Ovary (tissue), 9 donors: ENCODE data around the gene ENOPH1. TPM values are rescaled to one million over a fixed set of nuclear protein-coding genes. Genes with fewer than 3 reads are reported as not detected.

Experiments used
- DNase-seq, 5 donors: peaks; one replicate each; pipeline ENCODE4 v3.0.0-alpha.2; 2019 to 2020
- H3K27ac ChIP-seq, 2 donors: fragments of 200-600 bp; one replicate each; pipeline versions ENCODE4 v1.5.1 to v1.8.0; 2019 to 2022
- H3K27me3 ChIP-seq: fragments of 200-600 bp; one replicate; pipeline ENCODE4 v1.8.0; 2022
- H3K36me3 ChIP-seq: fragments of 200-600 bp; sonication (generic); one replicate; pipeline ENCODE4 v1.5.1; 2019
- H3K4me1 ChIP-seq: one replicate; pipeline ENCODE4 v1.8.1; 2013; ENCODE audit warnings: mild to moderate bottlenecking, moderate library complexity; ENCODE audit not compliant: insufficient read depth
- H3K4me3 ChIP-seq: fragments of 200-600 bp; sonication (generic); one replicate; pipeline ENCODE4 v1.5.1; 2017
- H3K9me3 ChIP-seq, 2 donors: fragments of 200-600 bp in 1 of 2; sonication (generic) in 1 of 2; one replicate each; pipeline versions ENCODE4 v1.5.1 to v1.8.1; 2013 to 2019; ENCODE audit warnings: mild to moderate bottlenecking in 1 of 2, moderate library complexity in 1 of 2
- EP300 ChIP-seq: sonication (generic); formaldehyde crosslinking; IDR thresholded peaks from one replicate; pipeline ENCODE4 v1.6.1; 2017; ENCODE audit warnings: antibody characterized with exemption
- POLR2A ChIP-seq: fragments of 450-650 bp; IDR thresholded peaks from one replicate; pipeline ENCODE4 v1.6.1; 2017; ENCODE audit warnings: antibody characterized with exemption, mild to moderate bottlenecking, moderate library complexity
- WGBS, 3 donors: extraction: QIAGEN DNeasy Blood & Tissue Kit in 1 of 3; methylation state at CpG; one replicate each; pipeline versions ENCODE4 v1.1.5 to v1.1.7; 2013 to 2017; 5-methylcytosine and 5-hydroxymethylcytosine counted together
- intact Hi-C, 4 donors: fragments of 100-400 bp; cut with DNase I; formaldehyde crosslinking; loops; one replicate each; pipeline versions ENCODE4 v1.11.0 to v1.15.1; 2022 to 2023
- polyA plus RNA-seq, 2 donors: library from polyadenylated mRNA; stranded (reverse); fragments of 200-250 nt in 1 of 2; fragments of 350-450 nt in 1 of 2; fragmentation: Illumina TruSeq in 1 of 2; extraction: RNeasy Lipid Tissue Mini Kit (QIAGEN cat#74804) in 1 of 2; gene quantifications; one replicate each; pipeline ENCODE4 v1.2.3, GENCODE V29; 2013 to 2014
- total RNA-seq, 7 donors: library from RNA; depleted of rRNA in 2 of 7; stranded (reverse); fragments of >200 nt in 2 of 7; fragmentation: NEBNext Ultra II Directional in 3 of 7; extraction: Animal tissue kit (Norgen Biotek cat#: 25700) in 3 of 7; gene quantifications; one replicate each; pipeline versions ENCODE4 v1.1.0 to v1.2.4, GENCODE V29; 2016 to 2023
- TF ChIP-seq, protein P1 (sequence below), 3 donors: fragments of 450-650 bp in 2 of 3; fragments of 200-600 bp in 1 of 3; IDR thresholded peaks; one replicate each; pipeline versions ENCODE4 v1.5.1 to v1.8.0; 2016 to 2022; ENCODE audit warnings: antibody characterized with exemption in 3 of 3, mild to moderate bottlenecking in 1 of 3
- donor health status: DM: no; HTN: no; CAD: no; lungs with moderate emphysema.
- donor health status: DM: no; HTN: no; CAD: no.
- donor health status: Bipolar disorder and iron deficiency.
- donor health status: DM: yes; HTN: yes; CAD: no.
- donor health status: DM: no; HTN: no; CAD: no.
- donor health status: DM: yes; HTN: yes; CAD: no.

The ENOPH1 gene
- total and polyA plus RNA-seq, 9 donors = 16.1 to 34.2 (median 24.1) TPM

DNA sequence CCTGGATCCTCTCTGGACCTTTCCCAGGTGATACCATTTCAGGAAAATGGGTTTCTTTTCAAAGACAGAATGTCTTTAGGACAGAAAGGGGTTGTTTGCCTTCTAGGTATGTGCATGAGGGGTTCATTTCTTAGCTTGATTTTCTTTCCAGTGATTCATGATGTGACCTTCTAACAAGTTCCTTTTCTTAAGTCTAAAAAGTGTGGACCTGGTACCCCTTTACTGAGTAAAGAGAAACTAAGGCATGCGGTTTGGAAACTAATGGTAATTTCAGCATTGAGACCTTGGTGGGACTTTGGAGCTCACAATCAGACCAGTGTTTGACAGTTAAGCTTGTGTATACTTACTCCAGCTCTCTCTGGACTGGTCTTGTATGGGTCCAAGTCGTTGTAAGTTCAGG is 8.7 kb downstream of the ENOPH1 start:
- Histone ChIP-seq H3K9me3 (no peaks in the 10 kb centered on the region), H3K4me3 (no peak overlapping the region), H3K27ac (no peak overlapping the region), H3K27me3 (no peaks in the 10 kb centered on the region), H3K4me1 (no peaks in the 10 kb centered on the region), H3K36me3 (no peaks in the 10 kb centered on the region)
- TF ChIP-seq EP300 = no peak
- no peak for TF ChIP-seq POLR2A
- TF ChIP-seq, protein P1, sequence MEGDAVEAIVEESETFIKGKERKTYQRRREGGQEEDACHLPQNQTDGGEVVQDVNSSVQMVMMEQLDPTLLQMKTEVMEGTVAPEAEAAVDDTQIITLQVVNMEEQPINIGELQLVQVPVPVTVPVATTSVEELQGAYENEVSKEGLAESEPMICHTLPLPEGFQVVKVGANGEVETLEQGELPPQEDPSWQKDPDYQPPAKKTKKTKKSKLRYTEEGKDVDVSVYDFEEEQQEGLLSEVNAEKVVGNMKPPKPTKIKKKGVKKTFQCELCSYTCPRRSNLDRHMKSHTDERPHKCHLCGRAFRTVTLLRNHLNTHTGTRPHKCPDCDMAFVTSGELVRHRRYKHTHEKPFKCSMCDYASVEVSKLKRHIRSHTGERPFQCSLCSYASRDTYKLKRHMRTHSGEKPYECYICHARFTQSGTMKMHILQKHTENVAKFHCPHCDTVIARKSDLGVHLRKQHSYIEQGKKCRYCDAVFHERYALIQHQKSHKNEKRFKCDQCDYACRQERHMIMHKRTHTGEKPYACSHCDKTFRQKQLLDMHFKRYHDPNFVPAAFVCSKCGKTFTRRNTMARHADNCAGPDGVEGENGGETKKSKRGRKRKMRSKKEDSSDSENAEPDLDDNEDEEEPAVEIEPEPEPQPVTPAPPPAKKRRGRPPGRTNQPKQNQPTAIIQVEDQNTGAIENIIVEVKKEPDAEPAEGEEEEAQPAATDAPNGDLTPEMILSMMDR (IDR thresholded peaks at IDR 0.05) = no peak
- no peak for DNase-seq
- 86 to 95% (median 92%) methylated on average over 2 of the region's 2 CpGs for WGBS, 3 donors
- intact Hi-C loops = no loop called here

DNA sequence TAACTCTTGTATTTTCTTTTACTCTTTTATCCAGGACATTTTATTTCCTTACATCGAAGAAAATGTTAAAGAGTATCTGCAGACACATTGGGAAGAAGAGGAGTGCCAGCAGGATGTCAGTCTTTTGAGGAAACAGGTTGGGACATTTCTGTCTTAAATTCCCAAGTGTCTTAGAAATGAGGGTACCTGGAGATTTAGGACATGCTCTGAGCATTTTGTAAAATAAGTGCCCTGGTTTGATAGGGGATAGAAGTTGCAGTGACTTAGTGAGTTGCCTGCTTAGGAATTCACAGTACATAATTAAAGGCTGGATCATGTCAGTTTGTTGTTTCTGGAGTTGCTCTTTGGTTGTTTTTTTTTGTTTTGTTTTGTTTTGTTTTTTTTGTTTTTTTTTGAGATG is 17.5 kb downstream of the ENOPH1 start:
- Histone ChIP-seq H3K4me1 (no peaks in the 10 kb centered on the region), H3K9me3 (no peaks in the 10 kb centered on the region), H3K36me3 (no peaks in the 10 kb centered on the region), H3K27me3 (no peaks in the 10 kb centered on the region), H3K27ac (no peak overlapping the region), H3K4me3 (no peak overlapping the region)
- intact Hi-C loops = no loop called here
- TF ChIP-seq, protein P1 (IDR thresholded peaks at IDR 0.05) = no peak
- no peak for TF ChIP-seq POLR2A
- no peak for TF ChIP-seq EP300
- DNase-seq = no peak
- 84 to 90% (median 89%) methylated on average over 1 of the region's 1 CpG for WGBS, 3 donors

DNA sequence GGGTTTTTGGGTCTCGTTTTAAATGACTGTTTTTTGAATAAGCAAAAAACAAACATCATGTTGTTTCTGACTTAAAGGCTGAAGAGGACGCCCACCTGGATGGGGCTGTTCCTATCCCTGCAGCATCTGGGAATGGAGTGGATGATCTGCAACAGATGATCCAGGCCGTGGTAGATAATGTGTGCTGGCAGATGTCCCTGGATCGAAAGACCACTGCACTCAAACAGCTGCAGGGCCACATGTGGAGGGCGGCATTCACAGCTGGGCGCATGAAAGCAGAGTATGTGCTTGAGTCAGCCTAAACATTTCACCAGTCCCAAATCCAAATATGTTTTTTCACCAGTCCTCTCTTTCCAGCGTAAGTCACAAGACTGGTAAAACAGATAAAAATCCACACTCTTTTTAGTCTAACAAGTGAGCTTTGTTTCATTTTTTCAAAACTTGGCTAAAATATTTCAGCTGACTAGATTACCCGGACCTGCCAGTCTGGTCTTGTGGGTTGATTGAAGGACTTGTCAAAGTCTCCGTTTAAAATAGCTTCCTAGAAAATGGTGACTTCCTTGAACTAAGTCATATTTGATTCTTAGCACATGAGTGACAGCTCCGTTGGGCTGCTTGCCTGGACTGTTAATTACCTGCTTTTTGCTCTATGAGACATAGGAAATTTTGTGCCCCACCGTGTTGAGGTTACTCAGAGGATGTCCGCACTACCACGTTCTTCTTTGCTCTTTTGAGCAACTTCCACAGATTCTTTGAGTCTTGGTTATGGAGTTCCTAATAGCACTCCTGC is 20.8 kb downstream of the ENOPH1 start:
- Histone ChIP-seq H3K4me3 (no peak overlapping the region), H3K27me3 (no peaks in the 10 kb centered on the region), H3K9me3 (no peaks in the 10 kb centered on the region), H3K36me3 (no peaks in the 10 kb centered on the region), H3K27ac (no peak overlapping the region), H3K4me1 (no peaks in the 10 kb centered on the region)
- TF ChIP-seq EP300 (no peak), POLR2A (no peak)
- TF ChIP-seq, protein P1 (IDR thresholded peaks at IDR 0.05) = no peak
- no peak for DNase-seq
- 57 to 74% (median 60%) methylated on average over 13 of the region's 13 CpGs for WGBS, 3 donors
- intact Hi-C loops = loop anchor here in 1 of 4 donors (10.0 kb wide), 1 partner anchor 814 kb away; no protein-coding TSS in a partner anchor

DNA sequence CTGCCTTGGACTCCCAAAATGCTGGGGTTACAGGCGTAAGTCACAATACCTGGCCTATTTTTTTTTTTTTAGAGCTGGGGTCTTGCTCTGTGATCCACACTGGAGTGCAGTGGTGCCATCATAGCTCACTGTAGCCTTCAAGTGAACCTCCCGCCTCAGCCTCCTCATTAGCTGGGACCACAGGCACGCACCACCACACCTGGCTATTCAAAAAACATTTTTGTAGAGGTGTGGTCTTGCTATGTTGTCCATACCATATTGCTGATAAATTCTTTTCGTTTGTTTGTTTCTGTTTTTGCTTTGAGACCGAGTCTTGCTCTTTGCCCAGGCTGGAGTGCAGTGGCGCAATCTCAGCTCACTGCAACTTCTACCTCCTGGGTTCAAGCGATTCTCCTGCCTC is 21.6 kb downstream of the ENOPH1 start:
- intact Hi-C loops = loop anchor here in 1 of 4 donors (10.0 kb wide), 1 partner anchor 813 kb away; no protein-coding TSS in a partner anchor
- 95 to 97% (median 97%) methylated on average over 7 of the region's 7 CpGs for WGBS, 3 donors
- TF ChIP-seq POLR2A = no peak
- no peak for TF ChIP-seq EP300
- TF ChIP-seq, protein P1 (IDR thresholded peaks at IDR 0.05) = no peak
- Histone ChIP-seq H3K36me3 (no peaks in the 10 kb centered on the region), H3K4me3 (no peak overlapping the region), H3K27ac (no peak overlapping the region), H3K9me3 (no peaks in the 10 kb centered on the region), H3K27me3 (no peaks in the 10 kb centered on the region), H3K4me1 (no peaks in the 10 kb centered on the region)
- no peak for DNase-seq
